ENCODE measurements around the gene LPA. TPM values are rescaled to one million over a fixed set of nuclear protein-coding genes. Genes with fewer than 3 reads are reported as not detected.

The LPA gene
- total RNA-seq, 2 donors from 2014 or later, result not detected

DNA sequence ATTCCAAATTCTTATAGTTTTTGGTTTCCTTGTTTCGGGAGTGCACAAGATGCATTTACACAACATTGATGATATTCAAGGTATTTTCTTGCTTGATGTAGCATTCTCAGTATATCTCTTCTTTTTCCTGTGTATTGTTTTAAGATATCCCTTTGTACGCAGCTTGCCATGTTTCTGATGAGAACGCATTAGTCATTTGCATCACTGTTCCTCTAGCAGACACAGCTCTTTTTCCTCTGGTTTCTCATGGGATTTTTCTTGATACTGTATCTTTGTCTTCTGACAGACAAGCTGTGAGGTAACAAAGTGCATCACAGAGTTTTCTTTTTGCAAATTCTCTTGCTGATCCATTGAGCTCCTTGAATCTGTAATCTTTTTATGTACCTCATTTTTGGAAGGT lies 169.5 kb downstream of the LPA start:
- no peaks in the 10 kb centered on the region for H3K4me1 ChIP-seq
- H3K27ac ChIP-seq, result no peak overlapping the region
- no peaks in the 10 kb centered on the region for H3K27me3 ChIP-seq
- H3K4me3 ChIP-seq, result no peak overlapping the region
- H3K9me3 ChIP-seq, result no peaks in the 10 kb centered on the region
- no peak for TF ChIP-seq CTCF (IDR thresholded peaks at IDR 0.05)
- no peaks in the 10 kb centered on the region for H3K36me3 ChIP-seq
- DNase-seq (ENCODE audit: low spot score), result no peak

DNA sequence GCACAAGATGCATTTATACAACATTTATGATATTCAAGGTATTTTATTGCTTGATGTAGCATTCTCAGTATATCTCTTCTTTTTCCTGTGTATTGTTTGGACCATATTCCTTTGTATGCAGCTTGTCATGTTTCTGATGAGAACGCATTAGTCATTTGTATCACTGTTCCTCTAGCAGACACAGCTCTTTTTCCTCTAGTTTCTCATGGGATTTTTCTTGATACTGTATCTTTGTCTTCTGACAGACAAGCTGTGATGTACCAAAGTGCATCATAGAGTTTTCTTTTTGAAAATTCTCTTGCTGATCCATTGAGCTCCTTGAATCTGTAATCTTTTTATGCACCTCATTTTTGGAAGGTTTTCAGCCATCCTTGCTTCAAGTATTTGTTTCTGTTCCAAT lies 175.0 kb downstream of the LPA start:
- no peak for DNase-seq (ENCODE audit: low spot score)
- H3K36me3 ChIP-seq, result no peaks in the 10 kb centered on the region
- no peaks in the 10 kb centered on the region for H3K27me3 ChIP-seq
- no peak overlapping the region for H3K27ac ChIP-seq
- no peak for TF ChIP-seq CTCF (IDR thresholded peaks at IDR 0.05)
- no peaks in the 10 kb centered on the region for H3K4me1 ChIP-seq
- H3K9me3 ChIP-seq, result no peaks in the 10 kb centered on the region
- H3K4me3 ChIP-seq, result no peak overlapping the region

- Histone ChIP-seq H3K36me3 (no peaks in the 10 kb centered on the region), H3K4me1 (no peaks in the 10 kb centered on the region), H3K27me3 (no peaks in the 10 kb centered on the region), H3K9me3 (no peaks in the 10 kb centered on the region), H3K4me3 (no peak overlapping the region), H3K27ac (no peak overlapping the region)
- DNase-seq (ENCODE audit: low spot score), result no peak
- TF ChIP-seq CTCF (IDR thresholded peaks at IDR 0.05), result no peak
Measured at GRCh38 chr6:160487116-160487515, 177.0 kb downstream of the LPA start.

Other genes starting within 250 kb of the LPA start
- not detected for gene PLG, start 38.0 kb upstream of the LPA start, total RNA-seq

All from right atrium auricular region (tissue), 2 donors.